ENCODE measurements around the gene LCE1E.

LCE1E gene

GRCh38 chr1:152783095-152783494 is 3.0 kb upstream of the LCE1E start:
- no peak for DNase-seq

GRCh38 chr1:152795686-152796085 is 9.6 kb downstream of the LCE1E start:
- DNase-seq = no peak

- no peak for DNase-seq
Measured at GRCh38 chr1:152796421-152796820, 10.4 kb downstream of the LCE1E start, which contains the start of gene LCE1D. LCE1D (plus strand) TSS chr1:152796721; CDS start chr1:152797795, 1,074 bp downstream.

GRCh38 chr1:152801333-152801732 is 15.3 kb downstream of the LCE1E start:
- no peak for DNase-seq

GRCh38 chr1:152806576-152806975 is 20.5 kb downstream of the LCE1E start, which contains the start of gene LCE1C:
LCE1C (minus strand) TSS chr1:152806651; CDS start chr1:152805478, 1,173 bp downstream.
- DNase-seq = no peak

GRCh38 chr1:152811050-152811449 is 25.0 kb downstream of the LCE1E start:
- DNase-seq = no peak

GRCh38 chr1:152811671-152812070 is 25.6 kb downstream of the LCE1E start, which contains the start of gene LCE1B:
LCE1B (plus strand) TSS chr1:152811971; CDS start chr1:152812447, 476 bp downstream.
- DNase-seq = no peak

- no peak for DNase-seq
Measured at GRCh38 chr1:152817309-152817708, 31.3 kb downstream of the LCE1E start.

GRCh38 chr1:152823294-152823693 is 37.2 kb downstream of the LCE1E start:
- no peak for DNase-seq

GRCh38 chr1:152824964-152825363 is 38.9 kb downstream of the LCE1E start:
- DNase-seq = no peak

- DNase-seq = no peak
Measured at GRCh38 chr1:152827173-152827572, 41.1 kb downstream of the LCE1E start, which contains the start of gene LCE1A. LCE1A (plus strand) TSS chr1:152827473; CDS start chr1:152827473, 0 bp downstream.

- DNase-seq = no peak
Measured at GRCh38 chr1:152836870-152837269, 50.8 kb downstream of the LCE1E start.

Data from activated CD4-positive, alpha-beta T cell treated with anti-CD3 and anti-CD28 coated beads for 4 hours (primary cell).